OCI-LY1 (cell line): Measurements from ENCODE around the gene TSPAN5.

ENCODE experiments used
- EZH2 ChIP-seq: fragments of 200-600 bp; sonication (generic), shearing (Covaris generic); IDR thresholded peaks from 2 replicates; pipeline ENCODE4 v1.8.0; 2017; ENCODE audit warnings: borderline replicate concordance, mixed run types, mild to moderate bottlenecking, antibody characterized with exemption, low read length, moderate library complexity, mixed read lengths
- TF ChIP-seq, protein P1 (sequence below): fragments of 200-600 bp; sonication (generic), shearing (Covaris generic); IDR thresholded peaks from 2 replicates; pipeline ENCODE4 v1.5.1; 2017; ENCODE audit warnings: mild to moderate bottlenecking, antibody characterized with exemption, low read length, moderate library complexity, mixed read lengths

DNA sequence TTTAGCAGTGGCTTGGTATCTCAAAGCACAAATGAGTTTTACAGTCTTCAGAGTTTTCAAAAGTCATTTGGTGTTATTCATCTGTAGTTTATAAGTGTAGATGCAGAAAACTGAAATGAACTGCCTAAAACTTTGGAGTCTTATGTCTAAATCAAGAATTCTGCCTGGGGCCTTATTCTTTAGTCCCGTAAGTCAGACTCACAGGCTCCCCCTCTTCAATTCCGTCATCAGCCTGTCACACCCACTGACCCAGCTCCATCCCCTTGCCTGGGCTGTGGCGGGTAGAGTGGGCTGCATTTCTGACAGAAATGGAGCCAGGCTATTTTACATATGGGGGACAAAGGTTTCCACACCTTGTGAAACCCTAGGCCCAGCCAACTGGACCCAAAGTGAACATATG lies 44.3 kb downstream of the TSPAN5 start:
- TF ChIP-seq, protein P1, sequence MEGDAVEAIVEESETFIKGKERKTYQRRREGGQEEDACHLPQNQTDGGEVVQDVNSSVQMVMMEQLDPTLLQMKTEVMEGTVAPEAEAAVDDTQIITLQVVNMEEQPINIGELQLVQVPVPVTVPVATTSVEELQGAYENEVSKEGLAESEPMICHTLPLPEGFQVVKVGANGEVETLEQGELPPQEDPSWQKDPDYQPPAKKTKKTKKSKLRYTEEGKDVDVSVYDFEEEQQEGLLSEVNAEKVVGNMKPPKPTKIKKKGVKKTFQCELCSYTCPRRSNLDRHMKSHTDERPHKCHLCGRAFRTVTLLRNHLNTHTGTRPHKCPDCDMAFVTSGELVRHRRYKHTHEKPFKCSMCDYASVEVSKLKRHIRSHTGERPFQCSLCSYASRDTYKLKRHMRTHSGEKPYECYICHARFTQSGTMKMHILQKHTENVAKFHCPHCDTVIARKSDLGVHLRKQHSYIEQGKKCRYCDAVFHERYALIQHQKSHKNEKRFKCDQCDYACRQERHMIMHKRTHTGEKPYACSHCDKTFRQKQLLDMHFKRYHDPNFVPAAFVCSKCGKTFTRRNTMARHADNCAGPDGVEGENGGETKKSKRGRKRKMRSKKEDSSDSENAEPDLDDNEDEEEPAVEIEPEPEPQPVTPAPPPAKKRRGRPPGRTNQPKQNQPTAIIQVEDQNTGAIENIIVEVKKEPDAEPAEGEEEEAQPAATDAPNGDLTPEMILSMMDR: no peak
- no peak for TF ChIP-seq EZH2
